GM21619 (cell line): Measurements from ENCODE around the gene ATG12.
A peak's percentile ranks its signal among the peaks of the same experiment; 100 is the strongest.
"Not testable (repeated sequence)": the region's sequence is repeated elsewhere in the genome, so short reads cannot be mapped to it uniquely, and the experiment has no call there.

Experiments
- ATAC-seq: cut with Tn5 transposase; IDR thresholded peaks from one replicate; pipeline ENCODE4 v1.9.1; 2021; ENCODE audit not compliant: unreplicated experiment

ATG12 gene

GRCh38 chr5:115842952-115843351 lies 1.6 kb upstream of the ATG12 start:
- ATAC-seq: no peak

- ATAC-seq: peak; percentile 40
Measured at GRCh38 chr5:115842089-115842935, 947 bp upstream of the ATG12 start.

- ATAC-seq: no peak
Measured at GRCh38 chr5:115840873-115841272, 492 bp downstream of the ATG12 start.

GRCh38 chr5:115838885-115839518 lies 2.4 kb downstream of the ATG12 start:
- no peak for ATAC-seq

GRCh38 chr5:115835481-115835880 lies 5.9 kb downstream of the ATG12 start:
- ATAC-seq: no peak

- ATAC-seq: peak; percentile 69
Measured at GRCh38 chr5:115831163-115831768, 10.1 kb downstream of the ATG12 start.

GRCh38 chr5:115829913-115830312 lies 11.5 kb downstream of the ATG12 start:
- no peak for ATAC-seq

- no peak for ATAC-seq
Measured at GRCh38 chr5:115825948-115826347, 15.4 kb downstream of the ATG12 start.

GRCh38 chr5:115824983-115825382 lies 16.4 kb downstream of the ATG12 start:
- ATAC-seq: not testable (repeated sequence)

GRCh38 chr5:115820846-115821245 lies 20.5 kb downstream of the ATG12 start:
- ATAC-seq: no peak

- ATAC-seq: no peak
Measured at GRCh38 chr5:115818821-115819220, 22.5 kb downstream of the ATG12 start.

GRCh38 chr5:115817386-115817785 lies 24.0 kb downstream of the ATG12 start:
- no peak for ATAC-seq

- ATAC-seq: peak; percentile 53
Measured at GRCh38 chr5:115816226-115817081, 24.9 kb downstream of the ATG12 start, which contains the start of gene CDO1. Gene CDO1 (minus strand): TSS chr5:115816659. CDS start chr5:115816397, 262 bp downstream.

- peak; percentile 13 for ATAC-seq
Measured at GRCh38 chr5:115815693-115816225, 25.6 kb downstream of the ATG12 start.

GRCh38 chr5:115815006-115815692 lies 26.2 kb downstream of the ATG12 start:
- peak; percentile 25 for ATAC-seq

GRCh38 chr5:115813719-115814118 lies 27.6 kb downstream of the ATG12 start:
- no peak for ATAC-seq

GRCh38 chr5:115812372-115812771 lies 29.0 kb downstream of the ATG12 start:
- ATAC-seq: no peak

- ATAC-seq: no peak
Measured at GRCh38 chr5:115811406-115811805, 30.0 kb downstream of the ATG12 start.

- no peak for ATAC-seq
Measured at GRCh38 chr5:115810761-115811160, 30.6 kb downstream of the ATG12 start.

- no peak for ATAC-seq
Measured at GRCh38 chr5:115809946-115810345, 31.4 kb downstream of the ATG12 start.
